ENCODE results near the gene NEMP1. TPM values are rescaled to one million over a fixed set of nuclear protein-coding genes. Genes with fewer than 3 reads are reported as not detected.
A peak's percentile ranks its signal among the peaks of the same experiment; 100 is the strongest.

Gene NEMP1
- total and polyA plus RNA-seq, 2 of the 13 experiments (the other 11 are each of a cell fraction or from before 2014, with no cell fraction given): 11.4 to 12.9 TPM

- TF ChIP-seq ZNF263 (CRISPR knock-in tag; IDR thresholded peaks at IDR 0.05) (peak; percentile 45; the same call in 1 of the 2 replicates), HMGA1 (CRISPR knock-in tag; conservative IDR thresholded peaks at IDR 0.05) (no peak), RCOR2 (CRISPR knock-in tag; IDR thresholded peaks at IDR 0.05) (0 out of 2 replicates have a peak, but pooled peaks have one; percentile 38), ZFY (CRISPR knock-in tag; IDR thresholded peaks at IDR 0.05) (peak; percentile 0; the same call in 1 of the 2 replicates), MIER3 (CRISPR knock-in tag; IDR thresholded peaks at IDR 0.05; ENCODE audit: borderline replicate concordance) (0 out of 2 replicates have a peak, but pooled peaks have one; percentile 19), YEATS2 (CRISPR knock-in tag; IDR thresholded peaks at IDR 0.05; ENCODE audit: borderline replicate concordance) (peak; percentile 12; the same call in 1 of the 2 replicates), ZNF577 (CRISPR knock-in tag; IDR thresholded peaks at IDR 0.05; ENCODE audit: borderline replicate concordance, low read depth) (no peak), CREB1 (IDR thresholded peaks at IDR 0.05) (peak; percentile 39; the same call in 1 of the 2 replicates), CREB1 (CRISPR knock-in tag; IDR thresholded peaks at IDR 0.05) (no peak), KDM5B (CRISPR knock-in tag; IDR thresholded peaks at IDR 0.05; ENCODE audit: borderline replicate concordance) (no peak; the same call in 1 of the 2 replicates), KLF12 (CRISPR knock-in tag; IDR thresholded peaks at IDR 0.05; ENCODE audit: borderline replicate concordance) (no peak), MBD4 (IDR thresholded peaks at IDR 0.05; ENCODE audit: borderline replicate concordance, low read length) (0 out of 2 replicates have a peak, but pooled peaks have one; percentile 19), SOX13 (IDR thresholded peaks at IDR 0.05) (no peak), SOX13 (CRISPR knock-in tag; conservative IDR thresholded peaks at IDR 0.05 in 1 of 2, IDR thresholded peaks at IDR 0.05 in 1 of 2) (no peak), ZNF646 (CRISPR knock-in tag; IDR thresholded peaks at IDR 0.05) (peak; percentile 28; the same call in 1 of the 2 replicates), ZFX (CRISPR knock-in tag; IDR thresholded peaks at IDR 0.05; ENCODE audit: low read depth) (peak; percentile 53; the same call in 1 of the 2 replicates), STAG1 (CRISPR knock-in tag; IDR thresholded peaks at IDR 0.05) (no peak)
- TF ChIP-seq, protein P1, sequence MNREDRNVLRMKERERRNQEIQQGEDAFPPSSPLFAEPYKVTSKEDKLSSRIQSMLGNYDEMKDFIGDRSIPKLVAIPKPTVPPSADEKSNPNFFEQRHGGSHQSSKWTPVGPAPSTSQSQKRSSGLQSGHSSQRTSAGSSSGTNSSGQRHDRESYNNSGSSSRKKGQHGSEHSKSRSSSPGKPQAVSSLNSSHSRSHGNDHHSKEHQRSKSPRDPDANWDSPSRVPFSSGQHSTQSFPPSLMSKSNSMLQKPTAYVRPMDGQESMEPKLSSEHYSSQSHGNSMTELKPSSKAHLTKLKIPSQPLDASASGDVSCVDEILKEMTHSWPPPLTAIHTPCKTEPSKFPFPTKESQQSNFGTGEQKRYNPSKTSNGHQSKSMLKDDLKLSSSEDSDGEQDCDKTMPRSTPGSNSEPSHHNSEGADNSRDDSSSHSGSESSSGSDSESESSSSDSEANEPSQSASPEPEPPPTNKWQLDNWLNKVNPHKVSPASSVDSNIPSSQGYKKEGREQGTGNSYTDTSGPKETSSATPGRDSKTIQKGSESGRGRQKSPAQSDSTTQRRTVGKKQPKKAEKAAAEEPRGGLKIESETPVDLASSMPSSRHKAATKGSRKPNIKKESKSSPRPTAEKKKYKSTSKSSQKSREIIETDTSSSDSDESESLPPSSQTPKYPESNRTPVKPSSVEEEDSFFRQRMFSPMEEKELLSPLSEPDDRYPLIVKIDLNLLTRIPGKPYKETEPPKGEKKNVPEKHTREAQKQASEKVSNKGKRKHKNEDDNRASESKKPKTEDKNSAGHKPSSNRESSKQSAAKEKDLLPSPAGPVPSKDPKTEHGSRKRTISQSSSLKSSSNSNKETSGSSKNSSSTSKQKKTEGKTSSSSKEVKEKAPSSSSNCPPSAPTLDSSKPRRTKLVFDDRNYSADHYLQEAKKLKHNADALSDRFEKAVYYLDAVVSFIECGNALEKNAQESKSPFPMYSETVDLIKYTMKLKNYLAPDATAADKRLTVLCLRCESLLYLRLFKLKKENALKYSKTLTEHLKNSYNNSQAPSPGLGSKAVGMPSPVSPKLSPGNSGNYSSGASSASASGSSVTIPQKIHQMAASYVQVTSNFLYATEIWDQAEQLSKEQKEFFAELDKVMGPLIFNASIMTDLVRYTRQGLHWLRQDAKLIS (CRISPR knock-in tag; IDR thresholded peaks at IDR 0.05): 0 out of 2 replicates have a peak, but pooled peaks have one; percentile 60
Measured at GRCh38 chr12:57111031-57111734, 32.6 kb upstream of the NEMP1 start, which contains the start of gene STAT6 (continued).

All from HepG2 (cell line).